Fibroblast of skin of left biceps (primary cell): ENCODE results near the gene ERC2.

Experiments
- DNase-seq, 2 experiments: peaks; one replicate each; pipeline ENCODE4 v3.0.0-alpha.2; 2013; ENCODE audit warnings: low read depth in 2 of 2

Gene ERC2

DNA sequence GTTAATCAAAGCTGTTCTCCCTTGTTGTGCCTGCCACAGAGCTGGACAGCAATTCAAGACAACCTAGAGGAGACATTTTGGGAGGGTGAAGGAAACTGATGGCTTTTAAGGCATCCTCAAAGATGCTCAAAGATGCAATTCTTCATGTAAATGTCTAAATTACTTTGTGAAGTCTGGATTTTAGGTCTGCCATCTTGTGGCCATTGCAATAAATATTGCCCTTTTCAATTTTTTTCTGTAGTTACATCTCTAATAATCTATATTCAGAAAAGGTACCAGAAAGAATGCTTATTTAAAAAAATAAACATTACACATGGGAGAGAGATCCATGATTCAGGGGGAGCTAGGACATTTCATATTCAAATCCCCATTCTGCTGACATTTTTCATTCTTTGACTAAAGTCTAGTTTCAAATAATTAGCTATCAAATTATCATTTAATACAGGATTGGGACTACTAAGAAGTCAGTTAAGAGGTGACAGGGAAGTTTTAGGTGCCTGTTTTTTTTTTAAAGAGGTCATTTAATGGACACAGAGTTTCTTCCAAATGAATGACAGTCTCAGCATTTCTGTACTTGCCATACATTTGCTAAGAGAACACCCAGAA is 721.4 kb downstream of the ERC2 start:
- DNase-seq = no peak

DNA sequence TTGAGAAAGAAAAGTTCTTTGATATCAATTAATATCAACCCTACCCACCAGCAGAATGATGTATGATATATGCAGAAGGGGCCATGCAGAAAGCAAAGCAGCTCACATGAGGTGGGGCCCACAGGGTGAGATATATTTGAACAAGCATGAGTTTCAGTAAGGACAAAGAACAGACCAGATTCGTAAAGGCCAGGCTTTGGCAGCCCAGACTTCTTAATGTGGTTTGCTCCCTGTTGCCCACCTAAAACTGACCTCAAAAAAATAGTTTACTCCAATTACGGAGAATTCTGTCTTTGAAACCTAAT is 725.5 kb downstream of the ERC2 start:
- no peak for DNase-seq

DNA sequence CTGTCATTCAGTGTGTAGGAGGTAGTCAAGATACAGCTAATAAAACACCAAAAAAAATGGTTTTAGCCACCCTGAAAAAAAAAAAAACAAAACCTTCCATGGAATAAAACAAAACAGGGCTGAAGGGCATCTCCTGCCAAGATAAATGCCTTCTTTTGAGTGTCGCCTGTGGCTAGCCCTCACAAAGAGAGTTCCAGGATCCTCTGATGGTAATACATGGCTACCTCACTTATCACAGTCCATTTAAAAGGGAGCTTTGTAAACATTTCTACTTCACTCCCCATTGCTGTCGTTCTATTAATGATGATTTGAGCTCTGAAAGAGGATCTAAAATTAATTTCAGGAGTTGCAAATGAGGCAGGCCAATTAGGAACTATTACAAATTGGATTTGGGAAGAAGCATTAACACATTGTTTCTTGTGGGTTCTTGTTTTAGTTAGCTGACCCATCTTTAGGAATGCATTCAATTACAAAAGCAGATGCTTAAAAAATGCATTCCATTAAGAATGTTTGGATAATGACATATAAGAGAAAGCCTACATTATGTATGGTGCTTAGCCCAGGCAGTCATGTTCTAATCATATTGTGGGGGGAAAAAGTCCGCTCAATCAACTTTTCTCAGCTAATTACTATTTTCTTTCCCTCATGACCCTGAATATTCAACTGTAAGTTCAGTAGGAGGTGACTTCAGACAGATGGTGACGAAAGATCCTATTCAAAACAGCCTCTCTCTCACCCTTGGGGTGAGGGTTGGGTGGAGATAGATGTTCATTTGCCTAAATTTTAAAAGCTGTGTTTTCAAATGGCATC is 726.0 kb downstream of the ERC2 start:
- DNase-seq = no peak

DNA sequence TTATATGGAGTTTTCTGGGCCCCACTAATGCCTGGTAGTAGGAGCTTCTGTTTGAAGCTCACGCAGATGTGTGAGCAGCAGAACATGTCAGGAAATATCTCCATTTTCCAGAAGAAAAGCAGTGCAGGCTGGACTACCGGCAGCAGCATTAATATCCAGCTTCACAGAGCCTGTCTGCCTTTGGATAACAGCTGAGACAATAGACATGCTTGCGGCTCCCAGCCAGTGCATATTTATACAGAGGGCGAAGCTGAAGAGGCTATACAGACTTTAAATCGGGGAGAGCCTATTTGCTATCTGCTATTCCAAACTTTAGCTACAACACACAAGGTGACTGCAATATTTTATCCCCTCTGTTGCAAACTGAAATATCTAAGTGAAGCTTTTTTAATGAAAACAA is 731.1 kb downstream of the ERC2 start:
- DNase-seq = no peak

DNA sequence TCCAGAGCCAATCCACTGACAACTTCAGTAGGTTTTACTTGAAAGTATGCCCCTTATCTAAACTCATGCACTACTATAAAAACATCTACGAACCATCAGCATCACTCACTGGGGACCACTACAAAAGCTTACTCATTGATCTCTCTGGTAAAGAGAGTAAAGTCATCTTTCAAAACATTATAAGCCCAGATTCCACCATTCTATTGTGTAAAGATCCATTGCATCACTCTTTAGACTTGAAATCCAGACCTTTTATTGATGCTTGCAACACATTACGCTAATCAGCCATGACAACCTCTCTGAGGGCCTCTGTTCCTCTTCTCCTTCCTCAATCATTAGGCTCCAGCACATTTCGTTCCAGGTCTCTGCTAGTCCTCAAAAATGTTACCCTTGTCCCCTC is 732.3 kb downstream of the ERC2 start:
- no peak for DNase-seq

DNA sequence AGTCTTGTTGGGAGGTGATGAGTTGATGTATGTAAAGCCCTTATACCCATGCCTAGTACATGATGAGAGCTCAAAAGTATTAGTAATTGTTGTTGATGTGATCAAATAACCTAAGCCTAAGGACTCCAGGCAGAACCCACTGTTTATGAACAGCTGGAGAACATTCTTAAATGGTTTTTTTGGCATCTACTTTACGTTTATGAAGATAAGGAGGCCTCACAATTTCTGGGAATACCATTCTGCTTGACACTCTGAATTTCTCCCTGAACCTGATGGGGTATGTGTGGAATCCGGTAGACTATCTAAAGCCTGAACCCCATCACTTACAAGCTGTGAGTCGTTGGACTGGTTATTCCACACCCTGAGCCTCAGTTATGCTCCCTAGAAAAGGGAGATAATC is 736.5 kb downstream of the ERC2 start:
- DNase-seq = no peak

DNA sequence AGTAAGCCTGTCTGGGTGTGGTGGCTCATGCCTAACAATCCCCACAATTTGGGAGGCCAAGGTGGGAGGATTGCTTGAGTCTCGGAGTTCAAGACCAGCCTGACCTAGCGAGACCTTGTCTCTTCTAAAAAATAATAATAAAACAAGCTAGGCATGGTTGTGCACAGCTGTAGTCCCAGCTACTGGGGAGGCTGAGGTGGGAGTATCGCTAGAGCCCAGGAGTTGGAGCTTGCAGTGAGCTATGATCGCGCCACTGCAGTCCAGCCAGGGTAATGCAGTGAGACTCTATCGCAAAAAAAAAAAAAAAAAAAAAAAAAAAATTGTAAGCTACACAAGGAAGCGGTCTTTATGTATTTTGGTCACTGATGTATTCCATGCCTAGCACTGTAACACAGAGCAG is 738.7 kb downstream of the ERC2 start:
- no peak for DNase-seq

DNA sequence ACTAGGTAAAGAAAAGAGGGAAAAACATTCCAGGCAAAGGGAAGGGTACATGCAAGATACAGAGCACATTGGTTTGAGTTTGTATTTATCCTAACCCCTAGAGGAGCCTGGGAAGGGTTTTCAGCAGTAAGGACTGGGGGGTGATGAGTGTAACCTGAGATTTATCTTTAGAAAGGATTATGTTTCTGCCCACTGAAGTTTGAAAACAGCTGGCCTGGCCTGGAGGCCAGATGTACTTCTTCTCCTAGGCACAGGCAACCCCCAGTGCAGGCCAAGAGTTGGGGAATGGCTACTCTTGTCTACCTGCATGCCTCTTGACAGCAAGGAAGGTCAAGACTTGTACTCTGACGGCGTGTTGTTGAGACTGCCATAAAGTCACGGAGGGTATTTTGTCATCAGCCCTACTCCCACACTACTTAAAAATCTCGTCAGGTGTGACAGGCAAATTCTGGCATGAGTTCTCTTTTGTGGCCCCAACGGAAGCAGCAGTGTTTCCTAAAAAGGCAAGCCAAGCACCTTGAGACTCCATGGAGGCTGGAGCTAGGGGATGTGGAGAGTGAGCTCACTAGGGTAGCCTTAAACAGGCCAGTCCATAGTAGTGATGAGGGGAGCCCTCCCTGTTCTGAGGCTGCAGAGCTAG is 739.7 kb downstream of the ERC2 start:
- no peak for DNase-seq

DNA sequence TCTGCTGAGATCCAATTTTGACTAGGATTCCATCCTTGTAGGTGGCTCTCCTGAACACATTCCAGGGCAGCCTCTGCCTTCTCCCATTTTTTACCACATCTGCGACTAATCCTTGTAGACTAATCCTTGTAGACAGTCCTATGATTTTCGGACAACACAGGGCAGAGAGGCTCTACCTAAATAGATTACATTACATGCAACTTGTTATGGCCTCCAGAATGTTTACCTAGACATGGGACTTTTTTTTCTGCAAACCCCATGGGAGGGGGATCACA is 741.8 kb downstream of the ERC2 start:
- DNase-seq = no peak

DNA sequence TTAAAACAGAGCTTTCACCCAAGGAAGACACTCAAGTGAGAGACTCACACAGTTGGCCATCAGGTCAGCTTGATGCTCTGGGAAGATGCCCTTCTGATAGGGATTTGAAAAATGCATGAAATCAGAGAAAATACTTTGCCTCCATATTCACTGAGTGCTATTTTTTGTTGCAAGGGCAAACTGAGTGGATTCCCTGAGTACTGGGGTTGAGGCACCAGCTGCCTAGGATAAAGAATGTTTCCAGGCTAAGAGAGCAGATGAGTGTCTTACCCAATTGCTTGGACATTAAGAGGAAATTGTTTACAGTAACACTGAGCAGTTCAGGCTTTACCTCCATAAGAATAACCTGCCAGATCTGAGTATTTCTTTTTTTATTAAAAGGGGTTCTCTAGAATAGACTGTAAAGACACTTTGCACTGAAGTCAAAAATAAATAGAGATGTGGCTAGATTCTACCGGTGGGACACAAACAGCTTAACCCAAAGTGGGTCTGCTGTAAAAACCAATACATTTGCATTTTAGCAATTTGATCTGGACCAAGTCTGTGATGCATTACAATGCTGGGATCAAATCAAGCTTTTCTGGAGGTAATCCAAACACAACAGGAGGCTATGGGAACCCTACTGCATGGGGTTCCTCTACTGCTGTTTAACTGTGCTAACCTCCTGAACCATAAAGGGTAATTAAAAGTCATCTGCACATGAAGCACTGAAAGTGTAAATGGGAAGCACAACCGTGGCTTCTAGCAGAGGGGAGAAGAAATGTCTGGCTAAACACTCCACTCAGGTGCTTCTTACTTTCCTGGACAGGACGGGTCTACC is 742.4 kb downstream of the ERC2 start:
- DNase-seq = no peak

DNA sequence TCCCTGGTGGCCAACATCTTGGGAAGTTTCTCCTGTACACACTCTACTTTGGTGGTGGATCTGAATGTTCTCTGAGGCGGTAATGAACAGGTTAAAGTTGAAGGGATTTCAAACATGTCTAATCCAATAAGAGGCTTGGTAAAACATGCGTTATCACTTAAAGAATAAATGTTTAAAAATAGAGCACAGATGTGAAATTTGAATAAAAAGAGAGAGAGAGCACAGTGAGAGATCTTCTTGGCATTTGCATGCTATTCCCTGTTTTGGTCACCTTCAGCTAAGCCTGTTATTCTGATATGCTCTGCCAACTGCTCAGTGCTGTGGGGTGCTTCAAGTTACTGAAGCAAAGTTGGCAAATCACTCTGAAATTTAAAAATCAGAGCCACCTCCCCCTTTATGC is 743.4 kb downstream of the ERC2 start:
- no peak for DNase-seq

DNA sequence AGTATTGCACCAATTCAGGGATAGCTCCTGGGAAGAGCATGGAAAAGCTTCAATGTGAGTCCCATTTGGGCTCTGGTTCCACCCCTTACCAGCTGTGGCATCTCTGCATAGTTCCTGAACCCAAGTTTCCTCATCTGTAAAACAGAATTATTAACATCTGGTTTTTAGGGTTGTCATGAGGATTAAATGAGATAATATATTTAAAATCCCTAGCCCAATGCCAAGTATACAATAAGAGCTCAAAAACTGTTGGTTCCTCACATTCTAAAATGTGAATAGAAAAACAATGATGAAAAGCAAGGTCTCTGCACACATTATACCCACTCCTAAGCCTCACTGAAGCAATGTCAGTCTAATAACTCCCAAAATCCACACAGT is 743.9 kb downstream of the ERC2 start:
- no peak for DNase-seq

DNA sequence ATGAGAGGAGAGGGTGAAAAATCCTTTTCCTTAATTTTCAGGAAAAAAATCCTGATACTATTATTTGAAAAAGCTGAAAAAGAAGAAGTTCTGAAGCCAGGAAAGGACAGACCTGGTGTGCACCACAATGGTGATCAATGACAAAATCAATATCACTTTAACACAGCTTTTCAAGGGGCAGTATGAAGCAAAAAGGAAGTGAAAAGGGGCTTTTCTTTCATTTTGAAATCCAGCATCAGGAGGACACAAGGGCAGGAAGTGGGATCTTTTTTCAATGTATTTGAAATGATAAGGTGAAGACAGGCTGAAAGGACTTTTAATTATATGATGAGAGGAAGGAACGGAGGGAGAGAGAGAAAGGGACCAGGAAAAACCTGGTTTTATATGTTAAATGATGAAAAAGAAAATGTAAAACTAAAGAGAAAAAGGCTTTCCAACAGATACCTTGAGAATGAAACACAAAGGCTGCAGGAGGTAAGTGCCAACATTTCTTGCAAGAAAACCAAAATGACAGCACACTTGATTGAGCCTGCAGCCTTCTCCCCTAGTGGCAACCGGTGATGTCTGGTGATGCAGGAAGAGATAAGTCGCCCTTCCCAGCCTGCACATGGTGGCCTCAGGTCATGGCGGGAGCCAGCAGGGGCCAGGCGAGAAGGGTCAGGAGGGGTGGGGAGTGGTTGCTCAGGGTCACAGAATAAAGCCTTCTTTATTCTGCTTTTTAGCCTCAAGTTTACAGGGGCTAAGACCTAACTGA is 744.4 kb downstream of the ERC2 start:
- DNase-seq = no peak

DNA sequence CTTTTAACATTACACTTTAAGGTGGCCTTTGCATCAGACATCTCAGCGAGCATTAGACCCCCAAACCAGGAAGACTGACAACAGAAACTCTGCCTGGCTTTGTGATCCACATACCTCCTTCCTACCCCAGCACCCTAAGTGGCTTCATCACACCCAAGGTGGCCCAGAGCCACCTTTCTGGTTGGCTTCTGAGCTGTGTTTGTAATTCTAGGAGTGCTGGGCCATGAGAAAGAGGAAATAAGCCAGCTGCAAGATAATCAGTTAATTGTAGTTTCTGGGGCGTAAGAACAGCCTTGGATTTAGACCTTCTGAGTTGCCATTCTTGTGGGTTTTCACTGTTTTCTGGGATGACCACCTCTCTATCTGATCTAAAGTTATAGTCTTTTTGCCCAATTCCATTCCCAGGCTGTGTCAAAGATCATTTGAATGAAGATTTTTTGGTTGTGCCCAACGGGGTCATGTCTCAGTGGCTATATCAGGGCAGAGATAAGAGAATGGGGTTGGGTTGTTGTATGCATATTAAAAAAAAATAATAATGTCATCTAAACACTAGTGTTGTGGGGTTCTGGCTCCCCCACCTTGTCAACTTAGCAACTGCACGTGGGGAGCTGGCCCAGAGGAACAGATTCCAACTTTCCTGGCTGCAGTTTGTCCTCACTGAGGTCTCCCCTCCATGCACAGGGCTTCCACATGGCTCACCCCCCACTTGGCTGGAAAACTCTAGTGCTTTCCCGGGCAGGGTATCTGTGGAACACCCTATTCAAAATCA is 746.4 kb downstream of the ERC2 start:
- no peak for DNase-seq

DNA sequence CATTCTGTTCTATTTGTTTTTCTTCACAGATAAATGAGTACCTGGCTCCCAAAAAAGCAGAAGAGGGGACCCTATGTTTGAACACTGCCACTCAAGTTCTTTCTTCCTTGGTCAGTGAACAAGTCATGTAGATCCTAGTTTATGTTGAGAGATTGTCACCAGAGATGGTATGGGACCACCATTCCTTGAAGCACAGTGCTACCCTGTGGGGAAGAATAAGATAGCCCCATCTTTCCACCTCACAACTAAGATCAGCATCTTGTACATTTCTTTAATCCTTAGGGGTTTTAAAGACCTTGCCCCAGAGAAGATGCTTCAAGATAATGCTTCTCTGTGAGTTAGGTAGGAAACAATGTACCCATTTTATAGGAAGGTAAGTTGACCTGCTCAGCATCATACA is 747.7 kb downstream of the ERC2 start:
- no peak for DNase-seq

DNA sequence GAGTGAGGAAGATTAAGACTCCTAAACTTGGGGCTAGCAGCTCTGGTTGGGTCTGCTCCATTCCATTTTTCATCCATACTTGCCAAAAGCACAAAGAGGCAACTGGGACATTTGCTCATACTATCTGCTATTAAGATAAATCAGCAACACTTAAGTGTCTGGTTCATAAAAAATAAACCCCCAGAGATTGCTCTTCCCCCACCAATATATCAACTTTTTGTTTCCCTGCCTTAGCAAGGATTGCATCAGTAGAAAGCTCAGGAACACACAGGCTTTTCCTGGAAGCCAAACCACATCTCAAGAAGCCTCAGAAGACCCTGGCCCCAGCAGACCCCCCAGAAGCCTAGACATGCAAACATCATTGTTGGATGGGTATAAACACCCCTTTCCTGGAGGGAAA is 748.8 kb downstream of the ERC2 start:
- peak; percentile 83 to 86 for DNase-seq

DNA sequence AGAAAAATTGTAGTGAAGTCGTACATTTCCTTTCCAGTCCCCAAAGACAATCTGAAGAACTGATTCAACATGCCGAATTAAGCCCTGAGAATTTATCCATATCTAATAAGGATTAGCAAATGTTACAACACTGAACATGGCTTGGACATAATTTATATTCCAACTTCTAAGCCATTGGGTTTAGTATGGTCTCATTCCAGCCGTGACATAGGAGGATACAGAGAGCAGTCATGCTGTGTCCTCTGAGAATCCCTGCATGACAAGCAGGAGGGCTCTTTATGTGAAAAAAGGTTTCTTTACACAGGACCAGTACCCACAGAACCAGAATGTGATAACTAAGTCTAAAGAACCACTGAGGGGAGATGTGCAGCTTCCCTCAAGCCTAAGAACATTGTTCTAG is 749.3 kb downstream of the ERC2 start:
- DNase-seq = no peak

DNA sequence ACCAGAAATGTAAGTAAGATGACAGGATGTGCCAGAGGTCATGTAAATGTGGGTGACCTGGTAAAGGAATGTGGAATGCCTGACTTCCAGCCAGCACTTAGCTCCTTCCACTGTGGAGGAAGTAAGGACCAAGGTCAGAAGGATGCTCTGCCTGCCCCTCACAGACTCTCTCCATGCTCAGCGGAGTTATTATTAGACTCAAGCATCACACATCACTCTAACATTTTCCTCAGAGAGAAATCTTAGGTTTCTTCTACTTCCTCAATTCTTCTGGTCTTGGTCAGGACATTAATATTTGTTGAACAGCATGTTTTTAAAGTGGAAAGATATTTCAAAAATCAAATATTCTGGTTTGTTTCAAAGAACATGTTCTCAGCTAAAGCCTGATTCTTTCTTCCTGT is 749.7 kb downstream of the ERC2 start:
- peak in 1 of 2 experiments; percentile 40 for DNase-seq

DNA sequence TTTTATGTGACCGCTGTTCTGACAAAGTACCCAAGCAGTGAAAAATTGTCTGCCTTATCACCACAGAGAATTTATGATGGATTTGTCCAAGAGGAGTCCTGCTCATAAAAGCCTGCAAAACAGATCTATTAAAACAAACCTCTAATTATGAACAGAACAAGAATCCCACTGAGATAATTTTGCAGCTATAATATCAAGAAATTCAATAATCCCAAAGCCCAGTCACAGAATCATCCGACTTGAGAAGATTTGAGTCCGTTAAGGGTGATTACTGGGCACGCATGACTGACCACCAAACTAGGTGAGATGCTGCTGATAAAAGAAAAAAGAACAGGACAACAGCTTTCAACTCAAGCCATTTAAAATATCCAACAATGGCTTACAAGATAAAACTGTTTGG is 750.2 kb downstream of the ERC2 start:
- no peak for DNase-seq

DNA sequence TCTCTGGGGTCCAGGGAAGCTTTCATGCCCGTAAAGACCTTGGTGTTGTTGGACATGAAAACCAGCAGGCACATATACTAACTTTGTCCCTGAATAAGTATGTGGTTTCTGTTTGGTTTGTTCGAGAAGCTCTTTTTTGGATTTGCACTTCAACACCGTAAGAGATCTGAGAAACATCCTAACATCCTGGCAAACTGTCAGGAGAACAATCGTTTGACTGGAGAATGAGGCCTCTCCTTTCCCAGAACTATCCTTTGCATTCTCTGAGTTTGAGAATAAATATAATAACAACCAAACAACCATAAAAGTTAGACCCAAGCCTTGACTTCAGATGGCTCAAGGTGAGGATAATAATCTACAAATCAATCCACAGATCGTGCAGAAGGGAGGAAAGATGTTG is 750.8 kb downstream of the ERC2 start:
- no peak for DNase-seq

DNA sequence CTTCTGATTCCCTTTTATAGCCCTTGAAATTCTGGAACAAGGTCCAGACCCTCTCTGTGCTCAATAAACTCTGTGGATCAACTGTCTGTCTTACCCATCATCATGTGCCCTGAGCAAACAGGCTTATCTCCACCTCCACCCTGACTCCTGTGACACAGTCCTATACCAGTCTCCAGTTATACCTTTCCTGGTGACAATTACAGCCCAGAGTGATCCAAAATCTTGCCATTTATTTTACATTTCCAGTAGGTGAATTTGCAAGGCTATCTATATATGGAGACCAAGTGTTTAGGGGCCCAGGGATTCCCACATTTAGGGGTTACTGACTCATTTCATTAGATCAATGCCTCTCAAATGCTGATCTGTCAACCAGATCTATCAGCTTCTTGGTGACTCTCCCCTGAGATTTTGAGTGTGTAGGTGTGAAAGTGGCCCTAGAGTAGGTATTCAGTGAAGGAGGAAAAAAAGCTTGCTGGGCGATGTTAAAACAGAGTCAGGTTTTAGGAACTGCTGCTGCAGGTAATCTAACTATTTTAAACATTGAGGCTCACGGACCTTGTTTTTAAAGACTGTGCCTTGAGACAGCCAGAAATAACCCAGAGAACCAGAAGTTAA is 751.5 kb downstream of the ERC2 start:
- no peak for DNase-seq
